ENCODE results near the gene SHISA9. TPM values are rescaled to one million over a fixed set of nuclear protein-coding genes. Genes with fewer than 3 reads are reported as not detected.
"Not testable (repeated sequence)": the region's sequence is repeated elsewhere in the genome, so short reads cannot be mapped to it uniquely, and the experiment has no call there.

The SHISA9 gene
- polyA plus RNA-seq, 1 of the 3 experiments (the other 2 are of a cell fraction): 0.02 TPM

GRCh38 chr16:12917246-12917645, 15.8 kb downstream of the SHISA9 start:
- Histone ChIP-seq H3K36me3 (replicated peaks in 1 of 2; ENCODE audit: control insufficient read depth in 1 of 2, insufficient read depth in 2 of 2, low read length in 1 of 2) (no peaks in the 10 kb centered on the region), H2AFZ (ENCODE audit: low read depth) (no peak overlapping the region), H4K20me1 (ENCODE audit: insufficient read depth) (no peaks in the 10 kb centered on the region), H3K9ac (no peak overlapping the region), H3K4me1 (ENCODE audit: control insufficient read depth in 1 of 2, insufficient read depth in 2 of 2, low read depth in 1 of 2, low read length in 1 of 2) (no peaks in the 10 kb centered on the region), H3K4me3 (ENCODE audit: low read depth in 2 of 2, low read length in 1 of 2) (no peak overlapping the region), H3K27ac (ENCODE audit: low read depth in 2 of 2, low read length in 1 of 2) (no peak overlapping the region), H3F3A (replicated peaks; ENCODE audit: insufficient read depth) (no peaks in the 10 kb centered on the region), H3K9me2 (no peaks in the 10 kb centered on the region), H3K9me3 (no peaks in the 10 kb centered on the region), H3K4me2 (no peak overlapping the region), H3K27me3 (ENCODE audit: insufficient read depth) (no peaks in the 10 kb centered on the region), H3K79me2 (ENCODE audit: insufficient read depth) (no peaks in the 10 kb centered on the region)
- CTCF ChIA-PET: interaction anchor here (1.2 kb wide), 1 partner anchor 463 kb away, joined by 3 read pairs; no protein-coding TSS in a partner anchor
- TF ChIP-seq EZH2phosphoT487 (IDR thresholded peaks at IDR 0.05; ENCODE audit: borderline replicate concordance, low read depth) (no peak), MEF2A (IDR thresholded peaks at IDR 0.05; ENCODE audit: borderline replicate concordance, low read depth) (no peak), TEAD4 (IDR thresholded peaks at IDR 0.05; ENCODE audit: borderline replicate concordance, insufficient read depth) (no peak), MAX (IDR thresholded peaks at IDR 0.05; ENCODE audit: low read depth) (no peak)
- no peak for DNase-seq
- POLR2A ChIA-PET: no interaction called here
- 29% methylated on average over 5 of the region's 5 CpGs for WGBS (ENCODE audit: low lambda C conversion rate)

GRCh38 chr16:12917653-12918052, 16.3 kb downstream of the SHISA9 start:
- H3F3A ChIP-seq (replicated peaks; ENCODE audit: insufficient read depth): no peaks in the 10 kb centered on the region
- no peaks in the 10 kb centered on the region for H3K9me2 ChIP-seq
- no peak overlapping the region for H3K4me2 ChIP-seq
- no peaks in the 10 kb centered on the region for H3K4me1 ChIP-seq (ENCODE audit: control insufficient read depth in 1 of 2, insufficient read depth in 2 of 2, low read depth in 1 of 2, low read length in 1 of 2)
- no peak overlapping the region for H3K9ac ChIP-seq
- no peaks in the 10 kb centered on the region for H4K20me1 ChIP-seq (ENCODE audit: insufficient read depth)
- no peaks in the 10 kb centered on the region for H3K9me3 ChIP-seq
- no peaks in the 10 kb centered on the region for H3K27me3 ChIP-seq (ENCODE audit: insufficient read depth)
- 6% methylated on average over 1 of the region's 1 CpG for WGBS (ENCODE audit: low lambda C conversion rate)
- no peaks in the 10 kb centered on the region for H3K36me3 ChIP-seq (replicated peaks in 1 of 2; ENCODE audit: control insufficient read depth in 1 of 2, insufficient read depth in 2 of 2, low read length in 1 of 2)
- ChIA-PET POLR2A (no interaction called here), CTCF (interaction anchor here (1.2 kb wide), 1 partner anchor 463 kb away, joined by 3 read pairs; no protein-coding TSS in a partner anchor)
- H2AFZ ChIP-seq (ENCODE audit: low read depth): no peak overlapping the region
- no peak for DNase-seq
- H3K79me2 ChIP-seq (ENCODE audit: insufficient read depth): no peaks in the 10 kb centered on the region
- TF ChIP-seq RCOR1 (IDR thresholded peaks at IDR 0.05; ENCODE audit: low read length) (no peak), IRF3 (IDR thresholded peaks at IDR 0.05; ENCODE audit: low read depth, low read length) (no peak), EZH2phosphoT487 (IDR thresholded peaks at IDR 0.05; ENCODE audit: borderline replicate concordance, low read depth) (no peak), TCF12 (IDR thresholded peaks at IDR 0.05) (no peak)
- H3K27ac ChIP-seq (ENCODE audit: low read depth in 2 of 2, low read length in 1 of 2): no peak overlapping the region
- H3K4me3 ChIP-seq (ENCODE audit: low read depth in 2 of 2, low read length in 1 of 2): no peak overlapping the region

- Histone ChIP-seq H3K27ac (ENCODE audit: low read depth in 2 of 2, low read length in 1 of 2) (no peak overlapping the region), H3K9me3 (no peaks in the 10 kb centered on the region), H3K4me2 (no peak overlapping the region), H3K4me1 (ENCODE audit: control insufficient read depth in 1 of 2, insufficient read depth in 2 of 2, low read depth in 1 of 2, low read length in 1 of 2) (no peaks in the 10 kb centered on the region), H4K20me1 (ENCODE audit: insufficient read depth) (no peaks in the 10 kb centered on the region), H3K27me3 (ENCODE audit: insufficient read depth) (no peaks in the 10 kb centered on the region), H3K79me2 (ENCODE audit: insufficient read depth) (no peaks in the 10 kb centered on the region), H3K4me3 (ENCODE audit: low read depth in 2 of 2, low read length in 1 of 2) (no peak overlapping the region), H3F3A (replicated peaks; ENCODE audit: insufficient read depth) (no peaks in the 10 kb centered on the region), H3K9ac (no peak overlapping the region), H3K36me3 (replicated peaks in 1 of 2; ENCODE audit: control insufficient read depth in 1 of 2, insufficient read depth in 2 of 2, low read length in 1 of 2) (no peaks in the 10 kb centered on the region), H3K9me2 (no peaks in the 10 kb centered on the region), H2AFZ (ENCODE audit: low read depth) (no peak overlapping the region)
- POLR2A ChIA-PET: no interaction called here
- CTCF ChIA-PET: interaction anchor here (0.5 kb wide), 1 partner anchor 14 kb away, joined by 4 read pairs; no protein-coding TSS in a partner anchor
- DNase-seq: no peak
- no peak for TF ChIP-seq JUND (IDR thresholded peaks at IDR 0.05)
- WGBS (ENCODE audit: low lambda C conversion rate): 22% methylated on average over 4 of the region's 4 CpGs
These were observed 19.3 kb downstream of the SHISA9 start for GRCh38 chr16:12920739-12921138.

- H3K4me2 ChIP-seq; H3K9me2 ChIP-seq; H3K4me3 ChIP-seq (ENCODE audit: low read depth in 2 of 2, low read length in 1 of 2); H3K27ac ChIP-seq (ENCODE audit: low read depth in 2 of 2, low read length in 1 of 2); H2AFZ ChIP-seq (ENCODE audit: low read depth); H3K27me3 ChIP-seq (ENCODE audit: insufficient read depth); DNase-seq; H3K9ac ChIP-seq; CTCF ChIA-PET; POLR2A ChIA-PET; H3K36me3 ChIP-seq (replicated peaks in 1 of 2; ENCODE audit: control insufficient read depth in 1 of 2, insufficient read depth in 2 of 2, low read length in 1 of 2); H3K9me3 ChIP-seq; H4K20me1 ChIP-seq (ENCODE audit: insufficient read depth); H3K4me1 ChIP-seq (ENCODE audit: control insufficient read depth in 1 of 2, insufficient read depth in 2 of 2, low read depth in 1 of 2, low read length in 1 of 2); H3K79me2 ChIP-seq (ENCODE audit: insufficient read depth); H3F3A ChIP-seq (replicated peaks; ENCODE audit: insufficient read depth): not testable (repeated sequence)
- 30% methylated on average over 6 of the region's 6 CpGs for WGBS (ENCODE audit: low lambda C conversion rate)
These were observed 22.2 kb downstream of the SHISA9 start for GRCh38 chr16:12923640-12924039.

All from SK-N-SH (cell line).